MM.1S (cell line): ENCODE data around the gene NTRK2.

ENCODE experiments used
- DNase-seq: peaks from one replicate; pipeline ENCODE4 v3.0.0-alpha.2; 2015
- H2AFZ ChIP-seq: fragments of 300-600 bp; sonication (generic); 2 replicates; pipeline ENCODE4 v1.6.0; 2016; ENCODE audit warnings: antibody characterized with exemption, low read length
- H3F3A ChIP-seq: fragments of 300-600 bp; sonication (generic); 2 replicates; pipeline ENCODE4 v1.6.1; 2016; ENCODE audit warnings: mild to moderate bottlenecking, antibody characterized with exemption, low read length, moderate library complexity, mixed read lengths; ENCODE audit not compliant: insufficient read depth
- H3K27ac ChIP-seq: fragments of 300-600 bp; sonication (generic); 2 replicates; pipeline ENCODE4 v1.5.1; 2016; ENCODE audit warnings: mild to moderate bottlenecking, low read length
- H3K27me3 ChIP-seq: fragments of 300-600 bp; sonication (generic); replicated peaks from 2 replicates; pipeline ENCODE4 v1.6.0; 2016; ENCODE audit warnings: low read length; ENCODE audit not compliant: insufficient read depth
- H3K36me3 ChIP-seq: fragments of 300-600 bp; sonication (generic); replicated peaks from 2 replicates; pipeline ENCODE4 v1.6.1; 2016; ENCODE audit warnings: mild to moderate bottlenecking, low read length, mixed read lengths; ENCODE audit not compliant: insufficient read depth
- H3K4me1 ChIP-seq: fragments of 300-600 bp; sonication (generic); 2 replicates; pipeline ENCODE4 v1.6.1; 2016; ENCODE audit warnings: low read length, mixed read lengths
- H3K4me2 ChIP-seq: fragments of 300-600 bp; sonication (generic); 2 replicates; pipeline ENCODE4 v1.6.0; 2016; ENCODE audit warnings: low read depth, low read length
- H3K4me3 ChIP-seq: fragments of 300-600 bp; sonication (generic); 2 replicates; pipeline ENCODE4 v1.5.1; 2016; ENCODE audit warnings: low read length, mixed read lengths
- H3K79me2 ChIP-seq: fragments of 300-600 bp; sonication (generic); 2 replicates; pipeline ENCODE4 v1.6.1; 2016; ENCODE audit warnings: mixed run types, low read length, mixed read lengths
- H3K9ac ChIP-seq: fragments of 300-600 bp; sonication (generic); 2 replicates; pipeline ENCODE4 v1.6.1; 2016; ENCODE audit warnings: low read length, mixed read lengths
- H3K9me2 ChIP-seq: fragments of 300-600 bp; sonication (generic); replicated peaks from 2 replicates; pipeline ENCODE4 v1.6.1; 2016; ENCODE audit warnings: mild to moderate bottlenecking, low read length, mixed read lengths; ENCODE audit not compliant: insufficient read depth
- H3K9me3 ChIP-seq: fragments of 300-600 bp; sonication (generic); replicated peaks from 2 replicates; pipeline ENCODE4 v1.6.1; 2016; ENCODE audit warnings: mild to moderate bottlenecking, low read length, mixed read lengths; ENCODE audit not compliant: insufficient read depth
- H4K20me1 ChIP-seq: fragments of 300-600 bp; sonication (generic); 2 replicates; pipeline ENCODE4 v1.6.1; 2016; ENCODE audit warnings: mild to moderate bottlenecking, low read length, moderate library complexity, mixed read lengths; ENCODE audit not compliant: insufficient read depth
- CTCF ChIP-seq: fragments of 300-600 bp; sonication (generic); IDR thresholded peaks from 2 replicates; pipeline ENCODE4 v1.5.1; 2016; ENCODE audit warnings: antibody characterized with exemption, low read length, mixed read lengths
- EZH2 ChIP-seq: fragments of 300-600 bp; sonication (generic); optimal IDR thresholded peaks from 2 replicates; pipeline ENCODE3; 2017; ENCODE audit warnings: low read depth, mild to moderate bottlenecking, antibody characterized with exemption, low read length, mixed read lengths
- EZH2phosphoT487 ChIP-seq: fragments of 300-600 bp; sonication (generic); IDR thresholded peaks from 2 replicates; pipeline ENCODE4 v1.6.1; 2018; ENCODE audit warnings: antibody characterized with exemption, low read length

The NTRK2 gene

GRCh38 chr9:84788803-84789462, 119.4 kb downstream of the NTRK2 start:
- Histone ChIP-seq H3K27me3 (no peaks in the 10 kb centered on the region), H3K9me3 (no peaks in the 10 kb centered on the region), H2AFZ (no peak overlapping the region), H3K36me3 (no peaks in the 10 kb centered on the region), H3F3A (no peaks in the 10 kb centered on the region), H3K79me2 (no peaks in the 10 kb centered on the region), H3K4me3 (no peak overlapping the region), H3K9ac (no peak overlapping the region), H3K27ac (no peak overlapping the region), H4K20me1 (no peaks in the 10 kb centered on the region), H3K4me1 (no peaks in the 10 kb centered on the region), H3K4me2 (no peak overlapping the region), H3K9me2 (no peaks in the 10 kb centered on the region)
- no peak for DNase-seq
- TF ChIP-seq EZH2phosphoT487: no peak
- TF ChIP-seq CTCF: no peak
- TF ChIP-seq EZH2: no peak

GRCh38 chr9:84789463-84789830, 119.9 kb downstream of the NTRK2 start:
- H3K9ac ChIP-seq: no peak overlapping the region
- H3K9me3 ChIP-seq: no peaks in the 10 kb centered on the region
- TF ChIP-seq EZH2phosphoT487: no peak
- no peak for DNase-seq
- no peak overlapping the region for H3K4me2 ChIP-seq
- H3K79me2 ChIP-seq: no peaks in the 10 kb centered on the region
- H3K9me2 ChIP-seq: no peaks in the 10 kb centered on the region
- no peaks in the 10 kb centered on the region for H3K27me3 ChIP-seq
- no peaks in the 10 kb centered on the region for H3F3A ChIP-seq
- H2AFZ ChIP-seq: no peak overlapping the region
- H3K27ac ChIP-seq: no peak overlapping the region
- no peaks in the 10 kb centered on the region for H4K20me1 ChIP-seq
- no peaks in the 10 kb centered on the region for H3K36me3 ChIP-seq
- H3K4me1 ChIP-seq: no peaks in the 10 kb centered on the region
- no peak overlapping the region for H3K4me3 ChIP-seq

GRCh38 chr9:84791643-84792042, 122.1 kb downstream of the NTRK2 start:
- no peak overlapping the region for H3K27ac ChIP-seq
- no peaks in the 10 kb centered on the region for H3K36me3 ChIP-seq
- H4K20me1 ChIP-seq: no peaks in the 10 kb centered on the region
- no peak overlapping the region for H3K4me2 ChIP-seq
- no peaks in the 10 kb centered on the region for H3F3A ChIP-seq
- TF ChIP-seq EZH2 (no peak), CTCF (no peak), EZH2phosphoT487 (no peak)
- H3K9ac ChIP-seq: no peak overlapping the region
- no peak overlapping the region for H3K4me3 ChIP-seq
- no peaks in the 10 kb centered on the region for H3K79me2 ChIP-seq
- H3K4me1 ChIP-seq: no peaks in the 10 kb centered on the region
- no peak for DNase-seq
- H3K27me3 ChIP-seq: no peaks in the 10 kb centered on the region
- H3K9me2 ChIP-seq: no peaks in the 10 kb centered on the region
- H3K9me3 ChIP-seq: no peaks in the 10 kb centered on the region
- H2AFZ ChIP-seq: no peak overlapping the region

- no peak for DNase-seq
- no peak overlapping the region for H3K9ac ChIP-seq
- no peak overlapping the region for H2AFZ ChIP-seq
- no peaks in the 10 kb centered on the region for H3K4me1 ChIP-seq
- H3K4me2 ChIP-seq: no peak overlapping the region
- H3K9me2 ChIP-seq: no peaks in the 10 kb centered on the region
- no peaks in the 10 kb centered on the region for H3K9me3 ChIP-seq
- H3K27me3 ChIP-seq: no peaks in the 10 kb centered on the region
- no peaks in the 10 kb centered on the region for H3K79me2 ChIP-seq
- TF ChIP-seq EZH2phosphoT487 (no peak), CTCF (no peak)
- H3K36me3 ChIP-seq: no peaks in the 10 kb centered on the region
- no peak overlapping the region for H3K4me3 ChIP-seq
- no peak overlapping the region for H3K27ac ChIP-seq
- no peaks in the 10 kb centered on the region for H4K20me1 ChIP-seq
- H3F3A ChIP-seq: no peaks in the 10 kb centered on the region
Measured at GRCh38 chr9:84793251-84793650, 123.7 kb downstream of the NTRK2 start.
